HG03280 (cell line): Measurements from ENCODE around the gene SMYD3.

ENCODE experiments used
- ATAC-seq: cut with Tn5 transposase; IDR thresholded peaks from one replicate; pipeline ENCODE4 v1.9.1; 2021; ENCODE audit warnings: mild to moderate bottlenecking, moderate library complexity; ENCODE audit not compliant: unreplicated experiment

SMYD3 gene

GRCh38 chr1:246309247-246309884 lies 197.7 kb downstream of the SMYD3 start:
- ATAC-seq = no peak

GRCh38 chr1:246308533-246309075 lies 198.5 kb downstream of the SMYD3 start:
- no peak for ATAC-seq

- ATAC-seq = no peak
Measured at GRCh38 chr1:246306415-246307037, 200.6 kb downstream of the SMYD3 start.

- ATAC-seq = no peak
Measured at GRCh38 chr1:246304484-246305259, 202.4 kb downstream of the SMYD3 start.

GRCh38 chr1:246302711-246303317 lies 204.3 kb downstream of the SMYD3 start:
- ATAC-seq = no peak

- no peak for ATAC-seq
Measured at GRCh38 chr1:246302251-246302625, 204.8 kb downstream of the SMYD3 start.

GRCh38 chr1:246301553-246302250 lies 205.4 kb downstream of the SMYD3 start:
- no peak for ATAC-seq

- no peak for ATAC-seq
Measured at GRCh38 chr1:246300626-246301549, 206.2 kb downstream of the SMYD3 start.

GRCh38 chr1:246297279-246298265 lies 209.5 kb downstream of the SMYD3 start:
- no peak for ATAC-seq

GRCh38 chr1:246295968-246296367 lies 211.1 kb downstream of the SMYD3 start:
- ATAC-seq = no peak

GRCh38 chr1:246295340-246295739 lies 211.7 kb downstream of the SMYD3 start:
- no peak for ATAC-seq

- no peak for ATAC-seq
Measured at GRCh38 chr1:246294263-246294662, 212.8 kb downstream of the SMYD3 start.

GRCh38 chr1:246293366-246294121 lies 213.5 kb downstream of the SMYD3 start:
- no peak for ATAC-seq

GRCh38 chr1:246292571-246292970 lies 214.5 kb downstream of the SMYD3 start:
- ATAC-seq = no peak

GRCh38 chr1:246291127-246291526 lies 216.0 kb downstream of the SMYD3 start:
- ATAC-seq = no peak

GRCh38 chr1:246283771-246284410 lies 223.2 kb downstream of the SMYD3 start:
- ATAC-seq = no peak

GRCh38 chr1:246281639-246282038 lies 225.4 kb downstream of the SMYD3 start:
- no peak for ATAC-seq
